OCI-M2 (cell line): Measurements from ENCODE around the gene M1AP.

Experiments
- DNase-seq: peaks from one replicate; lab custom pipeline; 2025; ENCODE audit not compliant: unreplicated experiment; lab: John Stamatoyannopoulos, UW

M1AP gene

DNA sequence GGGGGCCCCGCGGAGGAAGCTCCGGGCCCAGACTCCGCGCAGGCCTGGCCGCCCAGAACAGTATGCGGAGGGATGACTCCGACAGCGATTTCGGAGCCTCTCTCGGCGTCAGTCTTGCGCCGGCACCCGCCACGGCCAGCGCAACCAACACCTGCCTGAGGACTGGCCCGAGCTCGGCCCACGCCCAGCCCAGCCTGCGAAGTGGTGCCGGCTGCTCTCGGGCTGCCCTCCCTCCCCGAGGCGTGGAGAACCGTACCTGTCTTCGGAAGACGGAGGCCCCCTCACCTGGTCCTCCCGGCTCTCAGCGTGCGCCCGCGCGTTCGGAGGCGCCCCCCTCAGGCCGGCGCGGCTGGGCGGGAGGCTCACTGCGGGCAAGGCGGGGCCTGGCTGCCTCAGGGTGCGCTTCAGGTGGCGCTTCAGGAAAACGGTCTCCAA, at the start of gene M1AP:
M1AP (minus strand) TSS at position 322 of the 435 bp plus-strand sequence. CDS start 8,055 bp downstream, outside the sequence.
- DNase-seq: no peak

DNA sequence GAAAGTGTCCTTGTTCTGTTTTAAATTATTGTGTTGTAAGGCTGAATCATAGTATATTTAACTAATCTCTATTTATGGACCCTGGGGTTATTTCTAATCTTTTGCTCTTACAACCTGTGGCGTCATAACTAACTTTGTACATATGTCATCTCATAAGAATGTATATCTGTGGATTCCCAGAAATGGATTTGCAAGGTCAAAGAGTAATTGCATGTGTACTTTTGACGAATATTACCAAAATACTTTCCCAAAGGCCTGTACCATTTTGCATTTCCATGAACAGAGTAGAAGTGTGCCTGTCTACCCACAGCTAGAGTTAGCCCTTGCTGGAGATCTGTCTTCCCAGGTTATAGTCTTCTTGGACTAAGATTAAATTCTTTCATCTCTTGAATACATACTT, 48.7 kb upstream of the M1AP start:
- DNase-seq: no peak

GRCh38 chr2:74695663-74696062, 47.5 kb upstream of the M1AP start:
- DNase-seq: no peak

GRCh38 chr2:74694281-74694680, 46.2 kb upstream of the M1AP start:
- DNase-seq: no peak

GRCh38 chr2:74693668-74694067, 45.5 kb upstream of the M1AP start:
- DNase-seq: no peak

DNA sequence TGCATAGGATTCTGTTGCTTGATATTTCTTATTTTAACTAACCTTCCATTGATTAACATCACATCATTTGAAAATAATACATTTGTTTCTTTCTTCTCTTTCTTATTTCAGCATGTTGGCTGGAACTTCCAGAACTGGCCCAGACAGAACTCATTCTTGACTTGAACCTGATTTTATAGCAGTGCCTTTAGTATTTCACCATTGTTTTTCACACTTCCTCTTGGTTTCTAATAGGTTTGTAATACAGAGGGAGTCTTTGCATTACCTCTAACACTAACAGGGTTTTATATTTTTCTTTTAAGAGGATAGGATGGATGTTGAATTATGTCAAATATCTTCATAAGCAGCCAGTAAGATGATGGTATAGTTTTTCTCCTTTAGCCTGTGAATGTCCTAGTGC, 45.1 kb upstream of the M1AP start:
- no peak for DNase-seq

- no peak for DNase-seq
These were observed 43.8 kb upstream of the M1AP start for GRCh38 chr2:74691929-74692328.

GRCh38 chr2:74690571-74690970, 42.4 kb upstream of the M1AP start:
- peak; percentile 5 for DNase-seq

DNA sequence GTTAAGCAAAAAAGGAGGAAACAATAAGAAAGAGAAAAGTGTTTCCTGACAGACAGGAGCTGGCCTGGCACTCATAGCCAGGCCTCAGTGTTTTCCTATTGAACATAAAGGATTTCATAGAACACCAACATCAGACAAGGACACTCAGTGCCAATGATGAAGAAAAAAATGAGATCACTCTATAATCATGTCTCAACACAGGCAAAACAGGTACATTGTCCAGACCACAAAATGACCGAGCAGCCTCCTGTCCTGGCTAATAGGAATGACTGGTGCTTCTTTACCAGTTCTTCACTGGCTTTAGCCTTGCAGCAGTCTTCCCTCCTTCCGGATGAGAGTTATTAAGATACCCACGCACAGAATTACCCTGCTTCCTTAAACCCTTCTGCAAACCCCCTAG, 41.5 kb upstream of the M1AP start:
- DNase-seq: no peak

- no peak for DNase-seq
These were observed 40.8 kb upstream of the M1AP start for GRCh38 chr2:74688881-74689280.

DNA sequence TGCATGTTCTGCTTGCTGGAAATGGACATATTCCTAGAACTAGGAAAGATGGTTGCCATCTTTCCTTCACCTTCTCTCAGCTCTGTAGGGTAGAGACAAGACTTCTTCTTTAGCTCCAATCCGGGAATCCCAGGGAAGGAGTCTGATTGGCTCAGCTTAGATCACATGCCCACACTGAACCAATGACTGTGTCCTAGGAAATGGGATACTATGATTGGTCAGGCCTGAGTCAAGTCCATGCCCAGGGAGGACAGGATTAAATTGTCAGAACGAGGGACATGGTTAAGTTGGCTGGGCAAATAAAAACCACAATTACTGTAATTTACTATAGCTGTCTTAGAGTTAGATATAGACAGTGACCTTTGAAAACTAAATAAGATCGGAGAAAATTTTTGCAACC, 37.3 kb upstream of the M1AP start:
- no peak for DNase-seq

GRCh38 chr2:74682501-74682900, 34.4 kb upstream of the M1AP start:
- DNase-seq: peak; percentile 58

DNA sequence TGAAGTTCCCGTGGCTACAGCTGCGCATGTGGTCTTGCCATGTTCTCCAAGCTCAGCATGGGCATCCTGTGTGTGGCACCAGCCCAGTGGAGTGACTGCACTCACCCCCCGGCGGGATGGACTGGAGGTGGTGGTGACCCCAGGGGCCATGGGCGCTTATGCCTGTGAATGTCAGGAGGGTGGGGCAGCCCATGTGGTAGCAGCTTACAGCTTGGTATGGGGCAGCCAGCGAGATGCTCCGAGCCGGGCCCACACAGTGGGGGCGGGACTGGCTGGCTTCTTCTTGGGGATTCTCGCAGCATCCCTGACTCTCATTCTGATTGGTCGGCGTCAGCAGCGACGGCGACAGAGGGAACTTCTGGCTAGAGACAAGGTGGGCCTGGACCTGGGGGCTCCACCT, 31.5 kb upstream of the M1AP start:
- no peak for DNase-seq

DNA sequence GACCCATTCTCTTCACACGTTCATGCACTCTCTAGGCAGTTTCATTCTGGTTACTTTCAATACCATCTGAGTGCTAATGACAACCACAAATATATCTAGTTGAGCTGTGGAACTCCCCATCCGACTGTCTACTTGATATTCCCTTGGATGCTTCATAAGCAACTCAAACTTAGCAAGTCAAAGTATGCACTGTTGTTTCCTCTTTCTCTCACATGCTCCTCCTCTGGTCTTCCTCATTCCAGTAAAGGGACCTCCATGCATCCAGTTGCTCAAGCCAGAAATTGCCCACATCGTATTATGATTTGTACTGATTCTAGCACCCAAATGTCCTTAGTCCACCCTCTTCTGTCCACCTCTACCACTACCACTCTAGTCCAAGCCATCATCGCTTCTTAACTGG, 28.2 kb upstream of the M1AP start:
- DNase-seq: no peak

GRCh38 chr2:74675090-74675489, 27.0 kb upstream of the M1AP start:
- no peak for DNase-seq

GRCh38 chr2:74673826-74674528, 25.8 kb upstream of the M1AP start:
- DNase-seq: no peak

DNA sequence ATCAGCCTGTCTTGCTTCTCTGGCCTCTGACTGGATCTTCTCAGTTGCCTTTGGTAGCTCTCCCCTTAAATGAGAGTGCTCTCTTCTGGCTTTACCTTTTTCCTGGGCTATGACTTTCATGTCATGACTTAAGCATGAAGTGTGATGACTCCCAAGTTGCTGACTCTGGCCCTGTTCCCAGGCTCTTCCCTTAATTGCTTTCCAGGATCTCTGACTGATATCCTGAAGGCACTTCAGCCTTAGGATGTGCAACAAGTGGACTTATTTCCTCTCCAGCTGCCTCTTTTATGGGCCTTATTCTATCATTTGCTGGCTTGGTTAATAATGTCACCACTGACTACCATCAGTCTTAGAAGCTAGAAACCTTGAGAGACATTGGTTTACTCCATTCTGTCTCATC, 23.3 kb upstream of the M1AP start:
- no peak for DNase-seq

- DNase-seq: no peak
These were observed 22.1 kb upstream of the M1AP start for GRCh38 chr2:74670263-74670662.

DNA sequence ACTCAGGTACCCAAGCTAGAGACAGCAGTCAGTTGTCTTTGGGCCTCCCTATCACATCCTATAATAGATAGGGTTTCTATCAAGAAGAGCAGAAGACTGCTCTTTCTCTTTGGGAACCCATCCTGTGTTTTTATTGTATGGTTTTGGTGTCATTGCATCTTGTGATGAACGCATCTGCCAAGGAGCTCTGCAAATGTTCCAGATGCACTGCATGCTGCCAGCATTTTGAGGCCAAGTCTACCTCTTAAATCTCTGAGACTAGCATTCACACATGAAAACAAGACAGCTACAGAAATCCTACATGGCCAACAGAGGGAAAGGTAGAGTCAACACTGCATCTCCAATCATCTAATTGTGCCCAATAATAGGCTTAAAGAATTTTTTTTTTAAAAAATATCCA, 20.0 kb upstream of the M1AP start:
- DNase-seq: no peak

- DNase-seq: no peak
These were observed 11.3 kb upstream of the M1AP start for GRCh38 chr2:74659462-74659861.

DNA sequence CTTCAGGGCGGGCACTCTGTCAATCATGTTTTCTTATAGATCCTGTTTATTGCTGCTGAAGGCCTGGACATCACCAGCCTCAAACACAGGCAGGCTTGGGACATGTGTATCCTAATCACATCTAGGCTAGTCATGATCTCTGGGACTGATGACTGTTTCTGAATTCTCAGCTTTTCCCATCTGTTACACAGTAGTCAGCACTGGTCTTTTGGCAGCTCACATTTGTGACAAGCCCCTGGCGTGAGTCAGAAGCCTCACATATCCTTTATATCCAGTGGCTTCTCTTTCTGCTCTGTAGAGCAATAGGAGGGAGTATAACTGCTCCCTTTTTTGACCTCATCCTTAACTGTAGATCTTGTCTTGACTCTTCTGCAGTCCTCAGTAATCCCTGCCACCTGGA, 10.4 kb upstream of the M1AP start:
- no peak for DNase-seq

DNA sequence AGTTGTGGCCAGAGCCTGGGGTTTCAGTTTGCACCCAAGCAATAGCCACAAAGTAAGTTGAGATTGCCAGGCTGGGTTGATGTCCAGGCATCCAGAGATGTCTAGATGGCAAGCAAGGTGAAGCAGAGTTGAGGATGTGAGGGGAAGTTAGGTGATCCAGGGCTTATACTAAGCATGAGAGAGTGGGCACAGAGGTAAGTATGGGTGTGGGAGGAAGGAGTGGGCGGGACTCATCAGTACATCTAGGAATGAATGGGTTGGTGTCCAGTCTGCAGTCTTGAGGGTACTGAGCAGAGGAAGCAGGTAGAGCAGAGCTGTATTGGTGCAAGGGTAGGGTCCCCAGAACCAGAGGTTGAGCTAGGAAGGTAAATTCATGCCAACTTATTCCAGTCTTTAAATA, 7.4 kb upstream of the M1AP start:
- DNase-seq: no peak
